Naive thymus-derived CD8-positive, alpha-beta T cell (primary cell): ENCODE data around the gene DST. TPM values are rescaled to one million over a fixed set of nuclear protein-coding genes. Genes with fewer than 3 reads are reported as not detected.
"Not testable (repeated sequence)": the region's sequence is repeated elsewhere in the genome, so short reads cannot be mapped to it uniquely, and the experiment has no call there.

Experiments
- ATAC-seq, 2 donors: fragments of 150-1000 bp; cut with Tn5 transposase in 1 of 2; sonication (Bioruptor Pico), chemical (Tn5 transposase) in 1 of 2; 1 replicate in 1 of 2; 2 replicates in 1 of 2; pipeline ENCODE4 v1.10.0; 2021; ENCODE audit warnings: mild to moderate bottlenecking in 2 of 2, moderate library complexity in 2 of 2
- POLR2A ChIA-PET: fragments of 350-600 bp; sonication (Branson Sonifier 250); formaldehyde crosslinking; loops from one replicate; lab custom pipeline; 2021; ENCODE audit warnings: antibody characterized with exemption; lab: Charles Lee
- DNase-seq, 10 donors: peaks; one replicate each; pipeline versions ENCODE4 v3.0.0 to v3.0.0-alpha.2; 2020 to 2022
- H3K27ac Mint-ChIP-seq, 10 donors: one replicate each; pipeline ENCODE4 v1.8.0; 2020 to 2022; ENCODE audit warnings: mild to moderate bottlenecking in 10 of 10, mixed read lengths in 10 of 10, moderate library complexity in 4 of 10, inconsistent platforms in 1 of 10
- H3K27me3 Mint-ChIP-seq, 5 donors: one replicate each; pipeline ENCODE4 v1.8.0; 2021 to 2022; ENCODE audit warnings: mixed read lengths in 5 of 5
- H3K36me3 Mint-ChIP-seq, 3 donors: one replicate each; pipeline ENCODE4 v1.8.0; 2020 to 2022; ENCODE audit warnings: mixed read lengths in 3 of 3, mild to moderate bottlenecking in 2 of 3, inconsistent platforms in 1 of 3
- H3K4me1 Mint-ChIP-seq, 4 donors: one replicate each; pipeline ENCODE4 v1.8.0; 2021 to 2022; ENCODE audit warnings: mixed read lengths in 4 of 4
- H3K4me3 Mint-ChIP-seq, 10 donors: one replicate each; pipeline ENCODE4 v1.8.0; 2020 to 2022; ENCODE audit warnings: mild to moderate bottlenecking in 10 of 10, mixed read lengths in 10 of 10, moderate library complexity in 6 of 10, inconsistent platforms in 1 of 10
- H3K9me3 Mint-ChIP-seq, 9 donors: one replicate each; pipeline ENCODE4 v1.8.0; 2020 to 2022; ENCODE audit warnings: mixed read lengths in 9 of 9, mild to moderate bottlenecking in 3 of 9, inconsistent platforms in 1 of 9, moderate library complexity in 1 of 9
- polyA plus RNA-seq, 3 donors: library from polyadenylated mRNA; unstranded; fragments of 300-500 nt; fragmentation: Illumina TruSeq; gene quantifications; one replicate each; pipeline ENCODE4 v1.2.3, GENCODE V29; 2021
- total RNA-seq, 8 experiments: library from RNA in 2 of 8; stranded (reverse) in 2 of 8; gene quantifications; one replicate each; pipeline ENCODE4 v1.2.3 and lab custom pipeline; 2021 to 2026

DST gene
- total and polyA plus RNA-seq, 5 experiments from 2014 or later, result 0.74 to 1.0 (median 0.79) TPM; not detected in 2

GRCh38 chr6:56572788-56573471, 69.8 kb downstream of the DST start:
- DNase-seq (no peak), ATAC-seq (no peak)
- H3K4me3 Mint-ChIP-seq, result no peak overlapping the region
- POLR2A ChIA-PET, result no interaction called here
- H3K4me1 Mint-ChIP-seq, result no peaks in the 10 kb centered on the region
- no peaks in the 10 kb centered on the region for H3K36me3 Mint-ChIP-seq
- no peaks in the 10 kb centered on the region for H3K9me3 Mint-ChIP-seq
- H3K27ac Mint-ChIP-seq, result no peak overlapping the region
- H3K27me3 Mint-ChIP-seq, result no peaks in the 10 kb centered on the region

GRCh38 chr6:56571605-56572004, 71.1 kb downstream of the DST start:
- no peak for DNase-seq
- Mint-ChIP-seq H3K4me1 (no peaks in the 10 kb centered on the region), H3K36me3 (no peaks in the 10 kb centered on the region), H3K27me3 (no peaks in the 10 kb centered on the region), H3K4me3 (no peak overlapping the region), H3K27ac (no peak overlapping the region), H3K9me3 (no peaks in the 10 kb centered on the region)
- ATAC-seq, result no peak
- POLR2A ChIA-PET, result no interaction called here

GRCh38 chr6:56570413-56571359, 72.0 kb downstream of the DST start:
- Mint-ChIP-seq H3K27ac (no peak overlapping the region), H3K36me3 (no peaks in the 10 kb centered on the region), H3K9me3 (no peaks in the 10 kb centered on the region), H3K4me1 (no peaks in the 10 kb centered on the region), H3K27me3 (peaks cover 0 to 3% (median 0%) of the 10 kb centered on the region in 5 donors), H3K4me3 (no peak overlapping the region)
- DNase-seq (peak in 2 of 10 donors; percentile 14 to 29), ATAC-seq (peak in 1 of 2 donors; percentile 39)
- POLR2A ChIA-PET, result no interaction called here

GRCh38 chr6:56567501-56567900, 75.2 kb downstream of the DST start:
- POLR2A ChIA-PET, result no interaction called here
- Mint-ChIP-seq H3K36me3 (no peaks in the 10 kb centered on the region), H3K4me1 (no peaks in the 10 kb centered on the region), H3K9me3 (peaks cover 0 to 4% (median 0%) of the 10 kb centered on the region in 9 donors), H3K27ac (no peak overlapping the region), H3K4me3 (no peak overlapping the region), H3K27me3 (peaks cover 0 to 3% (median 0%) of the 10 kb centered on the region in 5 donors)
- ATAC-seq (no peak), DNase-seq (no peak)

- H3K4me3 Mint-ChIP-seq, POLR2A ChIA-PET, H3K27ac Mint-ChIP-seq, ATAC-seq, DNase-seq, H3K36me3 Mint-ChIP-seq, H3K27me3 Mint-ChIP-seq, H3K4me1 Mint-ChIP-seq, H3K9me3 Mint-ChIP-seq: not testable (repeated sequence)
Measured at GRCh38 chr6:56562730-56563129, 80.0 kb downstream of the DST start.

- no peak for ATAC-seq
- no peaks in the 10 kb centered on the region for H3K9me3 Mint-ChIP-seq
- no peak overlapping the region for H3K27ac Mint-ChIP-seq
- H3K36me3 Mint-ChIP-seq, result no peaks in the 10 kb centered on the region
- H3K27me3 Mint-ChIP-seq, result peaks cover 0 to 4% (median 0%) of the 10 kb centered on the region in 5 donors
- H3K4me3 Mint-ChIP-seq, result no peak overlapping the region
- DNase-seq, result no peak
- H3K4me1 Mint-ChIP-seq, result no peaks in the 10 kb centered on the region
- POLR2A ChIA-PET, result no interaction called here
Measured at GRCh38 chr6:56556751-56557540, 85.7 kb downstream of the DST start.

DNA sequence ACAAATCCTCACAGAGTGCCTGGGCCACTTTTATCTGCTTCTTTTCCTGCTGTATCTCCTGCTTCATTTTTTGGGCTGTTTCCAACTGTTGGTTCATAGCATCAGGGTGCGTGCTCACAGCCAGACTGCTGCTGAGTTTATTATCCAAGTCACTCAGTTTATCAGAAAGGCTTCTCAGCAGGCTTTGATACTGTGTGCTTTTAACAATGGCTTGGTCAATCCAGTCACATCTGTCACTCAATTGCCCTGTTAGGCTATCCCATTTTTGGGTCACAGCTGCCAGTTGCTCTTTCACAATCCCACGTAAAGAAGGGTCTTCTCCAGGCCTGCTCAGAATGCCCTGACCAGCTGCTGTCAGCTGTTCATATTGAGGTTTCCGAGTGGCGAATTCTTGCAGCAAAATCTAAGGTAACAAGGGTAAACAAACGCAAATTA, 87.2 kb downstream of the DST start:
- DNase-seq (no peak), ATAC-seq (no peak)
- no peaks in the 10 kb centered on the region for H3K9me3 Mint-ChIP-seq
- peaks cover 0 to under 1% (median 0%) of the 10 kb centered on the region in 4 donors for H3K4me1 Mint-ChIP-seq
- H3K36me3 Mint-ChIP-seq, result no peaks in the 10 kb centered on the region
- H3K4me3 Mint-ChIP-seq, result no peak overlapping the region
- peaks cover 0 to 4% (median 0%) of the 10 kb centered on the region in 5 donors for H3K27me3 Mint-ChIP-seq
- no peak overlapping the region for H3K27ac Mint-ChIP-seq
- POLR2A ChIA-PET, result no interaction called here

- no peaks in the 10 kb centered on the region for H3K9me3 Mint-ChIP-seq
- no peak overlapping the region for H3K4me3 Mint-ChIP-seq
- H3K36me3 Mint-ChIP-seq, result no peaks in the 10 kb centered on the region
- POLR2A ChIA-PET, result no interaction called here
- ATAC-seq (no peak), DNase-seq (no peak)
- no peak overlapping the region for H3K27ac Mint-ChIP-seq
- H3K4me1 Mint-ChIP-seq, result peaks cover 0 to 3% (median 0%) of the 10 kb centered on the region in 4 donors
- no peaks in the 10 kb centered on the region for H3K27me3 Mint-ChIP-seq
Measured at GRCh38 chr6:56552187-56553130, 90.2 kb downstream of the DST start.

DNA sequence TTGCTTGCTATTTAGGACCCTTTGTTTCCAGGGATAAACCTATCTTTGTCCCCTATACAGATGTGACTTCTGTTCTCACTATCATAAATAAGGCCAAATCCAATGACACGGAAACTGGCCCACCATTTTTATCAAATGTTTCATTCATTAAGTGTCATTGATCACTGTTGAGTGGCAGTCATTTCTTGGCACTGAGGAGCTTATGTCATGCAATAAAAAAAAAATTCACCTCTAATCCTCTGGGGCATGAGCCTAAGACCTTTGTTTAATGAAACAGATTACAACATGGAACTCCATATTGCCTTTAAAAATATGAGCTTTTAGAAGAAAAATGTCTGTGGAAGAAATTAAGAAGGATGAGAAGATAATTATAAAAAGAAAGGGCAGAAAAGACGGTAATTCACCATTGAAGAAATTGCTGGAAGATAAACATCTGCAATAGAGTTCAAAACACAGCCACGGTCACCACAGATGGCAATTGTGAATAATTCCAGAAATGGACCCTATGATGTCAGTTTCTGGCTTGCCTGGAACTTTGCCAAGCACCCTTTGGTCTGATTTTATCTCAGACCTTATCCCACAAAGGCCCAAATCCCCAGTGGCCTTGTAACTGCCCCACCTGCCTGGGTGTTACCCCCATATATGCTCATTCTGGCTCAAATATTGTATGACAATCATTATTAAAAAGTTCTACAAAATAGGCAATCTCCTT, 91.1 kb downstream of the DST start:
- peaks cover 0 to 3% (median 0%) of the 10 kb centered on the region in 4 donors for H3K4me1 Mint-ChIP-seq
- H3K27me3 Mint-ChIP-seq, result no peaks in the 10 kb centered on the region
- DNase-seq (no peak), ATAC-seq (no peak)
- no peaks in the 10 kb centered on the region for H3K36me3 Mint-ChIP-seq
- H3K4me3 Mint-ChIP-seq, result no peak overlapping the region
- POLR2A ChIA-PET, result no interaction called here
- no peak overlapping the region for H3K27ac Mint-ChIP-seq
- H3K9me3 Mint-ChIP-seq, result no peaks in the 10 kb centered on the region

GRCh38 chr6:56550301-56550700, 92.4 kb downstream of the DST start:
- no peak for ATAC-seq
- Mint-ChIP-seq H3K36me3 (no peaks in the 10 kb centered on the region), H3K27me3 (no peaks in the 10 kb centered on the region), H3K9me3 (no peaks in the 10 kb centered on the region), H3K27ac (no peak overlapping the region), H3K4me1 (peaks cover 0 to 3% (median 0%) of the 10 kb centered on the region in 4 donors), H3K4me3 (no peak overlapping the region)
- DNase-seq, result no peak
- POLR2A ChIA-PET, result no interaction called here

- no peaks in the 10 kb centered on the region for H3K9me3 Mint-ChIP-seq
- no peaks in the 10 kb centered on the region for H3K36me3 Mint-ChIP-seq
- DNase-seq (no peak), ATAC-seq (no peak)
- peaks cover 0 to 3% (median 0%) of the 10 kb centered on the region in 4 donors for H3K4me1 Mint-ChIP-seq
- H3K27me3 Mint-ChIP-seq, result no peaks in the 10 kb centered on the region
- H3K4me3 Mint-ChIP-seq, result no peak overlapping the region
- POLR2A ChIA-PET, result no interaction called here
- no peak overlapping the region for H3K27ac Mint-ChIP-seq
Measured at GRCh38 chr6:56549014-56549413, 93.7 kb downstream of the DST start.
